Measurements from ENCODE around the gene TRAPPC8.
"Not testable (repeated sequence)": the region's sequence is repeated elsewhere in the genome, so short reads cannot be mapped to it uniquely, and the experiment has no call there.

TRAPPC8 gene

DNA sequence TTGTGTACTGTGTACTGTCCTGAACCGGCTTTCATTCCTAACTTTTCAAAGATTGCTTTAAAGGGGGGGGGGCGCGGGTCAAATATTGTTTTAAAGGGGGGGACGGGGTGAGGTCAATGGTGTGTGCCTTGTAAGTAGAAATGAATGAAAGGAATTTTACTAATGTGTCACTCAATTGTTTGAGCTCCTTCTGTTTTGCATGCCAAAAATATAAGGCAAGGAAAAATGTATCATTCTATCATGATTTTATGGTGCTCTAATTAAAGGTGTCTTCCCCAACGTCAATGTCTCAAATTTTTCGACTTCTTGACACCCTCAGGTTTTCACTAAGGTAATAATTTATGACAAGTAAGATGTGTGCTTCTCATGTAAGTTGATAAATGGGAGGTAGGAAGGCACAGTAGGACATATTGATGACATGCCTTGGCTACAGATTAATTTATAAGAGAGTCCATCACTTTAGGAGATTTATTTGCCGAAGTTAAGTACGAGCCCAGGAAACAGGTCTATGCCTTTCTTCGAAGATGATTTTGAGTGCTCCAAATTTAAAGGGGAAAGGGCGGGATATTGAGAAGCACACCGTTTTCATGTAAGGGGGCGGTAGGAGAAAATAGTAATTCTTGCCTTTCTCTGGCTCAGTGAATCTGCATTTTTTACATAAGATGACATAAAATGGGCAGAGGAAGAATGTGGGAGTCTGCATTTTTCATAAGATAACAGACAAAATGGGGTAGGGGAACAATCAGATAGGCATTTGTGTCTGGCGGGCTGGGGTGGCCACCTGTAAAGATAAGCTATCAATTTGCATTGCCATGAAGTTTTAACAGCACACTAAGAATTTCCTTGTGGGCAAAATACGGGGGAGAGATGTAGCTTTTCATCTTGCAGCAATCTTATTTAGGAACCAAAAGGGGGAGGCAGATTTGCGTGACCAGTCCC is 1.2 kb upstream of the TRAPPC8 start:
- DNase-seq, result no peak

GRCh38 chr18:31942291-31942998 is 483 bp downstream of the TRAPPC8 start:
- DNase-seq, result peak in 1 of 2 experiments; percentile 43

- DNase-seq, result no peak
These were observed 1.7 kb downstream of the TRAPPC8 start for GRCh38 chr18:31941010-31941809.

DNA sequence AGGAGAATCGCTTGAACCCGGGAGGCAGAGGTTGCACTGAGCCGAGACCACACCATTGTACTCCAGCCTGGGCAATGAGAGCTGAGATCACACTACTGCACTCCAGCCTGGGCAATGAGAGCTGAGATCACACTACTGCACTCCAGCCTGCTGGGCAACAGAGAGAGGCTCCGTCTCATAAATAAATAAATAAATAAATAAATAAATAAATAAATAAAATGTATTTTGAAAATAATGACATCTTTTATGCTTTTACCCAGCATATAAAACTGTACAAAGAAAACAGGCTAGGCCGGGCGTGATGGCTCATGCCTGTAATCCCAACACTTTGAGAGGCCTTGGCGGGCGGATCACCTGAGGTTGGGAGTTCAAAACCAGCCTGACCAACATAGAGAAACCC is 8.2 kb downstream of the TRAPPC8 start:
- not testable (repeated sequence) for DNase-seq

GRCh38 chr18:31931886-31932240 is 11.1 kb downstream of the TRAPPC8 start:
- DNase-seq, result no peak

GRCh38 chr18:31931163-31931885 is 11.6 kb downstream of the TRAPPC8 start:
- no peak for DNase-seq

DNA sequence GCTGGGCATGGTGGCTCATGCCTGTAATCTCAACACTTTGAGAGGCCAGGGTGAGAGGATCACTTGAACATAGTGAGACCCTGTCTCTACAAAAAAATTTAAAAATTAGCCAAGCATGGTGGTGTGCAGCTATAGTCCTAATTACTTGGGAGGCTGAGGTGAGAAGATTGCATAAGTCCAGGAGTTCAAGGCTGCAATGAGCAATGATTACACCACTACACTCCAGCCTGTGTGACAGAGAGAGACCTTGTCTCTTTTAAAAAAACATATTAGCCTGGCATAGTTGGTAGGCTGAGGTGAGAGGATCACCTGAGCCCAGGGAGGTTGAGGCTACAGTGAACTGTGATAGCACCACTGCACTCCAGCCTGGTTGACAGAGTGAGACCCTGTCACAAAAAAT is 13.7 kb downstream of the TRAPPC8 start:
- no peak for DNase-seq

GRCh38 chr18:31926988-31927387 is 15.9 kb downstream of the TRAPPC8 start:
- not testable (repeated sequence) for DNase-seq

DNA sequence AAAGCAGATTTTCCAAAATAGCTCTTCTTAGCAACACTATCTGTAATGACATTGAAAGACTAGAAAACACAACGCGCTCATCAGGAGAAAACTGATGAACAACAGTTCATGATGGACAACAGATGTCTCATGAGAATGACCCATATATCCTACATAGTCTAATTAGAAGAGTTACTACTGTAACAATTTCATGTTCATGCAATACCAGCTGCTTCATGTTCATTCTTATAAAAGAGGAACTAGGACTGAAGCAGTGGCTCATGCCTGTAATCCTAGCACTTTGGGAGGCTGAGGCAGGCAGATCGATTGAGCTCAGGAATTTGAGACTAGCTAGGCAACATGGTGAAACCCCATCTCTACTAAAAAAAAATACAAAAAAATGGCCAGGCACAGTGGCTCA is 22.7 kb downstream of the TRAPPC8 start:
- no peak for DNase-seq

DNA sequence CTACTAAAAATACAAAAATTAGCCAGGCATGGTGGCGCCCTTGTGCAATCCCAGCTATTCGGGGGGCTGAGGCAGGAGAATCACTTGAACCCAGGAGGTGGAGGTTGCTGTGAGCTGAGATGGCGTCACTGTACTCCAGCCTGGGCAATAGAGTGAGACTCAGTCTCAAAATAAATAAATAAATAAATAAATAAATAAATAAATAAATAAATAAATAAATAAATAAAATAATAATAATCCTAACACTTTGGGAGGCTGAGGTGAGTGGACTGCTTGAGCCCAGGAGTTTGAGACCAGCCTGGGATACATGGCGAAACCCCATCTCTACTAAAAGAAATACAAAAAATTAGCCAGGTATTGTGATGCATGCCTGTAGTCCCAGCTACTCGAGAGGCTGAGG is 23.6 kb downstream of the TRAPPC8 start:
- DNase-seq, result not testable (repeated sequence)

DNA sequence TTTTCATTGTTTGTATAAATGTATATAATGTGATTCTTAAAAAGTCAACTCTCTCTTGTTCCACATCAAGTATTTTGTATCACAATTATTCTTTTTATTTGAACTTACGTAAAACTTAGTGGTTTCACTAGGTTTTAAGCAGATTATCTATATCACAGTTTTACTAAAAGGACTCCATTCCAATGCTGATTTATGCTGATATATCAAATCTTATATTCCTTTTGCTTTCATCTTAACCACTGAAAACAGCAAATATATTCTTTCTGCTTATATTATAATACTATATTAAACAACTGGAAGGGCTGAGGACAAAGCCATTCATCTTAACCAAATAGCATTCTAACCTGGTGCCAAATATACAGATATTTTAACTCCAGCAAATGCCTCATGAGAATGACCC is 24.2 kb downstream of the TRAPPC8 start:
- no peak for DNase-seq

GRCh38 chr18:31901063-31901462 is 41.9 kb downstream of the TRAPPC8 start:
- DNase-seq, result no peak

- not testable (repeated sequence) for DNase-seq
These were observed 43.2 kb downstream of the TRAPPC8 start for GRCh38 chr18:31899771-31900170.

GRCh38 chr18:31892936-31893335 is 50.0 kb downstream of the TRAPPC8 start:
- no peak for DNase-seq

DNA sequence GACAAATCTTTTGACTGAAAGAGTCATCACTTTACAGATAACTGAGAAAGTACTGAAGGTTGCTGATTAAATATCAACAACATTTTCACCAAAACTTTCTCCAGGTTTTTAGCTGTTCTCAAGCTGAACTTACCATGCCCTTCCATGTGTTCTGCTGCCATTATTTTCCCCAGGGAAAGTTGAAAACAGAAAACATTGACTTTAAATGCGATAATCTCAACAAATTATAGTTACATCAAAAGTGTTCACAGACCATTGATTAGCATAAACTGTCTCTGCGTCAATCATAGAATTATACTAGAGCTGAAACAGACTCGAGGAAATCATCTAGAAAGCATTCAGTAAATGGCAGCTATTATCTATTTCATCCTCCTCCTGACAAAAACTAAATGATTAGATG is 51.4 kb downstream of the TRAPPC8 start:
- no peak for DNase-seq

DNA sequence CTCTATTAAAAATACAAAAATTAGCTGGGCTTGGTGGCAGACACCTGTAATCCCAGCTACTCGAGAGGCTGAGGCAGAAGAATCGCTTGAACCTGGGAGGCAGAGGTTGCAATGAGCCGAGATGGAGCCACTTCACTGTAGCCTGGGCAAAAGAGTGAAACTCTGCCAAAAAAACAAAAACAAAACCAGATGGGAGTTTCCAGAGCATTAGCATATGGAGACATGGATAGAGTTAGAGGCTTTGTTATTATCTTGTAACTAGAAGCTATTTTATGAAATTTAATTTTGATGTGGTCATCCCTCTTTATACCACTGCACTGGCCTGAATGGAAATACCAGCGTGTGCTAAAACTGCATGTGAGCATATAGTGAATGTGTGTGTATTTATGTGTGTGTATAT is 58.9 kb downstream of the TRAPPC8 start:
- no peak for DNase-seq

- no peak for DNase-seq
These were observed 62.6 kb downstream of the TRAPPC8 start for GRCh38 chr18:31880186-31880898.

DNA sequence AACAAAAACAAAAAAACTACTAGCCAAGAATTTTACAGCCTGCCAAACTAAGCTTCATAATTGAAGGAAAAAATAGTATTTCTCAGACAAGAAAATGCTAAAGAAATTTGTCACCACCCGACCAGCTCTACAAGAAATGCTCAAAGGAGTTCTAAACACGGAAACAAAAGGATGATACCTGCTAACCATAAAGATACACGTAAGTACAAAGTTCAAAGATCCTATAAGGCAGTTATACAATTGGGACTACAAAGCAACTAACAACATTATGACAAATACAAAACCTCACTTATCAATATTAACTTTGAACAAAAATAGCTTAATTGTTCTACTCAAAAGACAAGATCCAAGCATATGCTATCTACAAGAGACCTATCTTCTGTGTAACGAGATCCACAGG is 64.6 kb downstream of the TRAPPC8 start:
- DNase-seq, result no peak

GRCh38 chr18:31877900-31878299 is 65.0 kb downstream of the TRAPPC8 start:
- no peak for DNase-seq

DNA sequence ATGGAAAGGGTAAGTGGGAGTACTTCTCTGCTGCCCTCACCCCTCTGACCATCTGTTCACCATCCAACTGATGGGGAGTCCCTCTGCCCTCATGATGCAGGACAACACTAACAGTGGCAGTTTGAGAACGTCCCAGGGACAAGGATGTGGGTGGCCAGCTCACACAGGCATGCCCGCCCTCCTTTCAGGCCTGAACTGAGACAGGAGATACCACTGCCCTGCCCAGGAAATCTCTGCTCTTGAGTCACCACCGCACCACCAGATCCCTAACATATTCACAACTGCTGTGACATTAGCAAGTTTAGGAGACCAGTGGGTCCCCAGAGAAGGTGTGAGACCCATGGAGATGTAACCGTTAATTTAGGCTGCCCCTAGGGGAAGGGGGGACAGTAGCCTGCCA is 66.2 kb downstream of the TRAPPC8 start:
- peak; percentile 3 to 62 for DNase-seq

- DNase-seq, result no peak
These were observed 67.6 kb downstream of the TRAPPC8 start for GRCh38 chr18:31875301-31875700.

- DNase-seq, result no peak
These were observed 79.8 kb downstream of the TRAPPC8 start for GRCh38 chr18:31863103-31863502.
